Ishikawa (cell line): ENCODE measurements around the gene BARHL2.
A peak's percentile ranks its signal among the peaks of the same experiment; 100 is the strongest.

ENCODE experiments used
- CEBPB ChIP-seq: IDR thresholded peaks from 2 replicates; pipeline ENCODE4 v1.6.1; 2012
- CREB1 ChIP-seq: IDR thresholded peaks from 2 replicates; pipeline ENCODE4 v1.6.1; 2012; ENCODE audit warnings: low read depth
- EGR1 ChIP-seq: IDR thresholded peaks from 2 replicates; pipeline ENCODE4 v1.6.1; 2012
- EP300 ChIP-seq: IDR thresholded peaks from 2 replicates; pipeline ENCODE4 v1.6.1; 2012; ENCODE audit warnings: borderline replicate concordance
- FOXM1 ChIP-seq: IDR thresholded peaks from 2 replicates; pipeline ENCODE4 v1.6.1; 2012; ENCODE audit warnings: low read depth, borderline replicate concordance
- NFIC ChIP-seq: IDR thresholded peaks from 2 replicates; pipeline ENCODE4 v1.6.1; 2012
- RAD21 ChIP-seq: IDR thresholded peaks from 2 replicates; pipeline ENCODE4 v1.6.1; 2012; ENCODE audit warnings: low read depth
- TAF1 ChIP-seq: IDR thresholded peaks from 2 replicates; pipeline ENCODE4 v1.6.1; 2012; ENCODE audit warnings: low read depth, mild to moderate bottlenecking
- TCF12 ChIP-seq: IDR thresholded peaks from 2 replicates; pipeline ENCODE4 v1.6.1; 2012; ENCODE audit warnings: low read depth
- TEAD4 ChIP-seq: IDR thresholded peaks from 2 replicates; pipeline ENCODE4 v1.6.1; 2012
- YY1 ChIP-seq: IDR thresholded peaks from 2 replicates; pipeline ENCODE4 v1.6.1; 2012; ENCODE audit warnings: low read depth
- ZBTB7A ChIP-seq: IDR thresholded peaks from 2 replicates; pipeline ENCODE4 v1.6.1; 2012; ENCODE audit warnings: low read depth
- TF ChIP-seq, protein P1 (sequence below): IDR thresholded peaks from 2 replicates; pipeline ENCODE4 v1.6.1; 2012
- TF ChIP-seq, protein P2 (sequence below): IDR thresholded peaks from 2 replicates; pipeline ENCODE4 v1.6.1; 2012
- TF ChIP-seq, protein P3 (sequence below): IDR thresholded peaks from 2 replicates; pipeline ENCODE4 v1.6.1; 2012; ENCODE audit warnings: low read depth, mild to moderate bottlenecking

The BARHL2 gene

DNA sequence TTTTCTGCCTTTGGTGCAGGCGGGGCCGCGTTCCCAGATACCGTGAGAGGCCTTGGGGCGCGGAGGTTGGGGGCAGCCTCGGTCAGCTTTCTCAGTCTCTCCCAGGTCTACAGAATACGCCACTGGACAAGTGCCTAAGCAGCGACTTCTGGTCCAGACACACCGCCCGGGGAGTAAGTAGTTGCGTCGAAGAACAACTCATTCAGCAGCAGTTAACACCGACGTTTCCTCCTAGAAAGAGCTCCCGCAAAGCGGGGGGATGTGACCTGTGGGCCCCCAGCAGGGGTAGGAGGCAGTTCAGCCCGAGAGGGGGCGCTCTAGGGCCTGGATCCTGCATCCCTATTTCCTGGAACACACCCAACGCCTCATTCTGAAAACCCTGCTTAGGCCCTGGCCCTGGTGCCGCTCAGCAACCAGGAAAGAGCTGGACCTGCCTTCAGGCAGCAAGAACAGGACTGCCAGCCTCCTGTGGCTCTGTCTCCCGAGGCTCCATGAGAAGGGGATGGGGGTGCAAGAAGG lies 6.5 kb upstream of the BARHL2 start:
- TF ChIP-seq CEBPB (no peak), TCF12 (no peak), EP300 (no peak), RAD21 (peak; percentile 35; the same call in 1 of the 2 replicates), TAF1 (no peak), TEAD4 (no peak)

DNA sequence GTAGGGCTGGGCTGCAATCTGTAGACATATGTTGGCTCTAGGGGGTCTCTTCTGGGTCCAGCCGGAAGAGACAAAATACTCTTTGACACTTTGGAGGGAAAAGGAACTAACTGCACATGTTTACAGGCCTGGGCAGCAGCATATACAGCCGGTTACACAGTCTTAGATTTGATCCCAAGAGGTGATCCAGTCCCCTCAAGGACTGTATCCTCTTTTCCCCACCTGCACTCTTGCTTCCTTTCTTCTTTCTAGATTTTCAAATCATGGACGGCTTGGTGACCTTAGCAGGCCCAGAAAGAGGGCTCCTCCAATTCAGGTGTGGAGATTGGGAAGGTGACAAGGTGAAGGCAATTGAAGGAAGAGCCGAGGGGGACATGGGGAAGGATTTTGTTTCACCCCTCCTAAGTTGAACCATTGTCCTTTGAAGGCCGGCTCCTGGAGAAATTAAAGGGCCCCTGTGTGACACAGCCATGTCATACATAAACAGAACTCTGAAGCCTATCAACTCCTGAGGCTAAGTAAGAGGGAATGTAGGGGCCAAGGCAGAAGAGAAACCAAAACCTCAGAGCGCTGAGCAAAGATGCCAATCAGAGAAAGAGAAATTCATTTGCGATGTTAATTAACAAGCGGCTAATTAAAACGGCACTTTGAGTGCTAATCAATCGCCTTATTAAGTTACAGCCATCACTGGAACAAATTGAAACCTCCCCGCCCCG lies 5.9 kb upstream of the BARHL2 start:
- TF ChIP-seq RAD21: no peak
- TF ChIP-seq TAF1: no peak
- TF ChIP-seq CREB1: no peak
- TF ChIP-seq NFIC: no peak
- TF ChIP-seq, protein P1, sequence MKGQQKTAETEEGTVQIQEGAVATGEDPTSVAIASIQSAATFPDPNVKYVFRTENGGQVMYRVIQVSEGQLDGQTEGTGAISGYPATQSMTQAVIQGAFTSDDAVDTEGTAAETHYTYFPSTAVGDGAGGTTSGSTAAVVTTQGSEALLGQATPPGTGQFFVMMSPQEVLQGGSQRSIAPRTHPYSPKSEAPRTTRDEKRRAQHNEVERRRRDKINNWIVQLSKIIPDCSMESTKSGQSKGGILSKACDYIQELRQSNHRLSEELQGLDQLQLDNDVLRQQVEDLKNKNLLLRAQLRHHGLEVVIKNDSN: no peak
- no peak for TF ChIP-seq EP300
- no peak for TF ChIP-seq FOXM1
- no peak for TF ChIP-seq YY1

DNA sequence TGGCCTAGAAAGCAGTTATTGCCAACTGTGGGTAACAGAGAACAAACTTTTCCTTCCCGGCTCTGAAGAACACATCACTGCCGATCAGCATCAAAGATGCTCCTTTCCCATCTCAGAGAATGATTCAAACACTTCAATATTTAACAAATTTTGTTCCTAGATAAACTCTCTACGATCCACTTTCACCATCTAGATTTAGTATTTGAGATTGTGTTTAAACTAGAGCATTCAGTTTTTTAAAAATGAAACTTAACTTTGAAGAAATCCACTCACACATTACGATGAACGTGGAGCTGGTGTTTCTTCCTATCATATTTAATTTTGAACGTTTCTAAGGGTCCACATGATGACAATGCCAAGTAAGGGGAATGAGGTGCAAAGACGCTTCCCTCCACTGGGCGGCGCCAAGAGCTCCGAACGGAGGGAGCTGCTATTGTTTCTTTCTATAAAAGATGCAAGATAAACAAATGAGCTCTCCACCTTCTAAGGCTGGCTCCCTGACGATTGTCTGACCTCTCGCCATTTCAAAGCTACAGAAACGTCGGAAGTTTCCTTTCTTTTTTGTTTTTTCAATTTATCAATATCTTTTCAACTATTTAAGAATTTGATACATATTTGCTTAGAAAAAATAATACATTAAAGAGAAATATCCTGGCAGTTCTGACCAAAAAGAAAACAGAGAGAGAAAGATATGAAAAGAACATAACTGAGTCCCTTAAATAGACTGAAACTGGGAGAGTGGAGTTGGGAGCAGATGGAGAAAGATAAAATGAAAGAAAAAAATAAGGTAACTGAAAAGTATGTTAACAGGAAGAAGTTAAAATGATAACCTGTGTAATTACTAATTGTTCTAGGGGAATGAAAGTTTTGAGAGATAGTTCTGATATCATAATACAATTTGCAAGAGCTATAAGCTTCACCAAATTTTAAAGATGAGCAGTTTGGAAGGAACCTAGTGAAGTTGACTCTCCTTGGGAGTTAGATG lies 4.4 kb upstream of the BARHL2 start:
- peak; percentile 89 for TF ChIP-seq RAD21
- TF ChIP-seq YY1: no peak
- no peak for TF ChIP-seq TEAD4
- TF ChIP-seq NFIC: no peak

DNA sequence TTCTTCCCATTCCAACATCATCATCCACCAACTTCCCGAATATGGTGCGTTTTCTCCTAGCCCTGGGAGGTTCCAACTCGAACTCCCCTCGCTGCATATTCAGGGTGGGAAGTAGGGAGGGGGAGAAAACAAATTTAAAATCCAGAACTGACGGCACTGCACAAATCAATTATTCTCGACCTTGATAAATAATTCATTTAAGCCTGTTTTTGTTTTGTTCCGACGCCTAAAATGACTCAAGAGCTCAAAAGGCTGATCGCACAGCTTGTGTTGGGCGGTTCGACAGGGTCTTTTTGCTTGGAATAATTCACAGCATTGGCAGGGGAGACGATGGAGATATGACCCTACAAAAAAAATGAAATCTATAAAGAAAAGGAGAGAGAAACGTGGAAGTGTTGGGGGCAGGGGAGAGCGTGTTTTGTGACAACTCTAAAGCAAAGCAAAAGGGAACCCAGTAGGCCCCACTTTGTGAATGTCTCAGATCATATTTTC lies 3.1 kb upstream of the BARHL2 start:
- TF ChIP-seq, protein P2, sequence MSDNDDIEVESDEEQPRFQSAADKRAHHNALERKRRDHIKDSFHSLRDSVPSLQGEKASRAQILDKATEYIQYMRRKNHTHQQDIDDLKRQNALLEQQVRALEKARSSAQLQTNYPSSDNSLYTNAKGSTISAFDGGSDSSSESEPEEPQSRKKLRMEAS: no peak
- TF ChIP-seq NFIC: no peak
- no peak for TF ChIP-seq EGR1
- TF ChIP-seq YY1: no peak
- TF ChIP-seq, protein P1: no peak
- no peak for TF ChIP-seq RAD21
- no peak for TF ChIP-seq EP300
- TF ChIP-seq TAF1: no peak
- TF ChIP-seq FOXM1: no peak
- TF ChIP-seq ZBTB7A: no peak
- TF ChIP-seq CREB1: no peak
- no peak for TF ChIP-seq CEBPB
- TF ChIP-seq, protein P3, sequence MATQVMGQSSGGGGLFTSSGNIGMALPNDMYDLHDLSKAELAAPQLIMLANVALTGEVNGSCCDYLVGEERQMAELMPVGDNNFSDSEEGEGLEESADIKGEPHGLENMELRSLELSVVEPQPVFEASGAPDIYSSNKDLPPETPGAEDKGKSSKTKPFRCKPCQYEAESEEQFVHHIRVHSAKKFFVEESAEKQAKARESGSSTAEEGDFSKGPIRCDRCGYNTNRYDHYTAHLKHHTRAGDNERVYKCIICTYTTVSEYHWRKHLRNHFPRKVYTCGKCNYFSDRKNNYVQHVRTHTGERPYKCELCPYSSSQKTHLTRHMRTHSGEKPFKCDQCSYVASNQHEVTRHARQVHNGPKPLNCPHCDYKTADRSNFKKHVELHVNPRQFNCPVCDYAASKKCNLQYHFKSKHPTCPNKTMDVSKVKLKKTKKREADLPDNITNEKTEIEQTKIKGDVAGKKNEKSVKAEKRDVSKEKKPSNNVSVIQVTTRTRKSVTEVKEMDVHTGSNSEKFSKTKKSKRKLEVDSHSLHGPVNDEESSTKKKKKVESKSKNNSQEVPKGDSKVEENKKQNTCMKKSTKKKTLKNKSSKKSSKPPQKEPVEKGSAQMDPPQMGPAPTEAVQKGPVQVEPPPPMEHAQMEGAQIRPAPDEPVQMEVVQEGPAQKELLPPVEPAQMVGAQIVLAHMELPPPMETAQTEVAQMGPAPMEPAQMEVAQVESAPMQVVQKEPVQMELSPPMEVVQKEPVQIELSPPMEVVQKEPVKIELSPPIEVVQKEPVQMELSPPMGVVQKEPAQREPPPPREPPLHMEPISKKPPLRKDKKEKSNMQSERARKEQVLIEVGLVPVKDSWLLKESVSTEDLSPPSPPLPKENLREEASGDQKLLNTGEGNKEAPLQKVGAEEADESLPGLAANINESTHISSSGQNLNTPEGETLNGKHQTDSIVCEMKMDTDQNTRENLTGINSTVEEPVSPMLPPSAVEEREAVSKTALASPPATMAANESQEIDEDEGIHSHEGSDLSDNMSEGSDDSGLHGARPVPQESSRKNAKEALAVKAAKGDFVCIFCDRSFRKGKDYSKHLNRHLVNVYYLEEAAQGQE: no peak

DNA sequence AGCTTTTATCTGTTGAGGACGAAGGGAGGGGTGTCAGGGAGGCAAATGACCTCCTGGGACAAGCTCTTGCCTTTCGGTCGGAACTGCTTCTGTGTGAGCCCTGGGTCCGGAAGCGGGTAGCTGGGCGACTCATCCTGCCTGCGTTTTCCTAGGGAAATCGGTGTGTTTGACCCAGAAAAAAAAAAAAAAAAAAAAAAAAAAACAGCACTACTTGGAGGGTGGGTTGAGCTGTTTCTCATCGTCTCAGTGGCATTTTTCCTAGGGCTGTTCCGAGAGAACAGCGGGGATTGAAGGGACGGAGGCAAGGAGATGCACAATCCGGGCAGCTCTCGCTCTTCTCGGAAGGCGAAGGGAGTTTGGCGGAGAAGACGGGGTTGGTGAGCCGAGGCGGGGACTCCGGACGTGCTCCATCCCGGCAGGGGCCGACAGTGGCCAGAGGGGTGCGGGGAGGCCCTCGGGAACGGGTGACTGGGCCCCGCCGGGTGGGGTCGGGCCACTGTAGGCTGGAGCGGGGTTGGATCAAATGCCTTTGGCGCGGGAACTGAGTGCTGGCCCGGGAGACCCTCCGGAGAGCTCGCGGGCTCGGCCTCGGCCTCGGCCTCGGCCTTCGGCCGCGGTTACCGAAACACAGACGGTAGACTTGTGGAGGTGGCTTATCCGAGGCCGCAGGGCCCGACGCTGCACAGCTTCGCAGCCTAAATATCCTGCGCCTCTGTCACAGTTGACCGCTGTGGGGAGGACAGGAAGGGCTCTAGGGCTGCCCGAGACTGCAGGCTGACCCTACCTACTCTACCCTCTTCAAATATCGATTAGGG lies 2.4 kb upstream of the BARHL2 start:
- TF ChIP-seq TCF12: no peak
- TF ChIP-seq TAF1: no peak
- TF ChIP-seq EP300: no peak
- TF ChIP-seq, protein P3: no peak
- no peak for TF ChIP-seq TEAD4
